Stimulated activated CD8-positive, alpha-beta memory T cell treated with anti-CD3 and anti-CD28 coated beads, Interleukin-7, amount 100 ng/mL, for 24 hours (primary cell): ENCODE measurements around the gene KCNMB3.
"Not testable (repeated sequence)": the region's sequence is repeated elsewhere in the genome, so short reads cannot be mapped to it uniquely, and the experiment has no call there.

Experiments used
- DNase-seq: peaks from one replicate; pipeline ENCODE4 v3.0.0-alpha.2; 2020; ENCODE audit warnings: low read depth

KCNMB3 gene

GRCh38 chr3:179250803-179251476, at the start of gene KCNMB3:
TSS of gene KCNMB3 (minus strand) at chr3:179251114. CDS start at chr3:179250990, 124 bp downstream.
- no peak for DNase-seq

- DNase-seq, result no peak
Observed at GRCh38 chr3:179299999-179300613, 49.2 kb upstream of the KCNMB3 start.

- no peak for DNase-seq
Observed at GRCh38 chr3:179299316-179299715, 48.4 kb upstream of the KCNMB3 start.

GRCh38 chr3:179297971-179298725, 47.2 kb upstream of the KCNMB3 start:
- no peak for DNase-seq

GRCh38 chr3:179292450-179292849, 41.5 kb upstream of the KCNMB3 start:
- DNase-seq, result no peak

GRCh38 chr3:179289295-179289694, 38.4 kb upstream of the KCNMB3 start:
- no peak for DNase-seq

GRCh38 chr3:179288845-179289244, 37.9 kb upstream of the KCNMB3 start:
- no peak for DNase-seq

- no peak for DNase-seq
Observed at GRCh38 chr3:179286331-179286730, 35.4 kb upstream of the KCNMB3 start.

GRCh38 chr3:179281825-179282224, 30.9 kb upstream of the KCNMB3 start:
- DNase-seq, result no peak

GRCh38 chr3:179279837-179280236, 28.9 kb upstream of the KCNMB3 start:
- DNase-seq, result no peak

GRCh38 chr3:179278932-179279693, 28.2 kb upstream of the KCNMB3 start:
- no peak for DNase-seq

GRCh38 chr3:179278151-179278550, 27.2 kb upstream of the KCNMB3 start:
- DNase-seq, result no peak

GRCh38 chr3:179276743-179277142, 25.8 kb upstream of the KCNMB3 start:
- no peak for DNase-seq

- no peak for DNase-seq
Observed at GRCh38 chr3:179276001-179276400, 25.1 kb upstream of the KCNMB3 start.

GRCh38 chr3:179274434-179274833, 23.5 kb upstream of the KCNMB3 start:
- DNase-seq, result not testable (repeated sequence)

- DNase-seq, result no peak
Observed at GRCh38 chr3:179272385-179272784, 21.5 kb upstream of the KCNMB3 start.

- DNase-seq, result no peak
Observed at GRCh38 chr3:179269152-179269707, 18.3 kb upstream of the KCNMB3 start.

- no peak for DNase-seq
Observed at GRCh38 chr3:179268400-179269051, 17.6 kb upstream of the KCNMB3 start.

GRCh38 chr3:179266701-179267211, 15.8 kb upstream of the KCNMB3 start:
- DNase-seq, result no peak

GRCh38 chr3:179265875-179266274, 15.0 kb upstream of the KCNMB3 start:
- DNase-seq, result no peak

- no peak for DNase-seq
Observed at GRCh38 chr3:179265092-179265491, 14.2 kb upstream of the KCNMB3 start.
